SJCRH30 (cell line): ENCODE results near the gene C1orf216. TPM values are rescaled to one million over a fixed set of nuclear protein-coding genes. Genes with fewer than 3 reads are reported as not detected.
"Not testable (repeated sequence)": the region's sequence is repeated elsewhere in the genome, so short reads cannot be mapped to it uniquely, and the experiment has no call there.

Experiments
- DNase-seq, 2 experiments: peaks; one replicate each; pipeline ENCODE4 v3.0.0-alpha.2; 2015 to 2020
- H3K27ac ChIP-seq: fragments of 250-450 bp; sonication (Bioruptor Pico); 2 replicates; pipeline ENCODE4 v1.5.1; 2020; ENCODE audit warnings: mild to moderate bottlenecking, moderate library complexity
- H3K27me3 ChIP-seq: fragments of 250-450 bp; sonication (Bioruptor Pico); 2 replicates; pipeline ENCODE4 v1.5.1; 2020; ENCODE audit warnings: mild to moderate bottlenecking, moderate library complexity
- H3K36me3 ChIP-seq: fragments of 250-450 bp; sonication (Bioruptor Pico); 2 replicates; pipeline ENCODE4 v1.5.1; 2020; ENCODE audit warnings: mild to moderate bottlenecking, moderate library complexity
- H3K4me1 ChIP-seq: fragments of 250-450 bp; sonication (Bioruptor Pico); 2 replicates; pipeline ENCODE4 v1.5.1; 2020; ENCODE audit warnings: mild to moderate bottlenecking, moderate library complexity
- H3K4me3 ChIP-seq: fragments of 250-450 bp; sonication (Bioruptor Pico); 2 replicates; pipeline ENCODE4 v1.5.1; 2020; ENCODE audit warnings: mild to moderate bottlenecking, moderate library complexity
- H3K9me3 ChIP-seq: fragments of 250-450 bp; sonication (Bioruptor Pico); replicated peaks from 2 replicates; pipeline ENCODE4 v1.5.1; 2020; ENCODE audit warnings: mild to moderate bottlenecking, moderate library complexity
- total RNA-seq: library from RNA; depleted of rRNA; stranded (reverse); fragments of >200 nt; shearing (Covaris generic); gene quantifications from 2 replicates; pipeline ENCODE4 v1.2.3, GENCODE V29; 2014

The C1orf216 gene
- total RNA-seq, 1 experiment from 2014 or later = 12.5 TPM

- no peaks in the 10 kb centered on the region for H3K27me3 ChIP-seq
- H3K9me3 ChIP-seq = no peaks in the 10 kb centered on the region
- H3K4me3 ChIP-seq = no peak overlapping the region
- peaks cover 6% of the 10 kb centered on the region; the same call in 1 of the 2 replicates for H3K36me3 ChIP-seq
- peaks cover 2% of the 10 kb centered on the region; the same call in 1 of the 2 replicates for H3K4me1 ChIP-seq
- DNase-seq = peak; percentile 82 to 92
- H3K27ac ChIP-seq = no peak overlapping the region
These were observed 3.1 kb downstream of the C1orf216 start for GRCh38 chr1:35715568-35716002.

GRCh38 chr1:35714921-35715567, 3.6 kb downstream of the C1orf216 start:
- peaks cover 8% of the 10 kb centered on the region; the same call in 1 of the 2 replicates for H3K4me1 ChIP-seq
- no peak overlapping the region for H3K27ac ChIP-seq
- DNase-seq = no peak
- H3K27me3 ChIP-seq = no peaks in the 10 kb centered on the region
- H3K9me3 ChIP-seq = no peaks in the 10 kb centered on the region
- H3K4me3 ChIP-seq = no peak overlapping the region
- H3K36me3 ChIP-seq = peaks cover 6% of the 10 kb centered on the region; the same call in 1 of the 2 replicates

- H3K4me1 ChIP-seq = peaks cover 23% of the 10 kb centered on the region
- H3K27ac ChIP-seq, H3K4me3 ChIP-seq, DNase-seq, H3K36me3 ChIP-seq, H3K9me3 ChIP-seq, H3K27me3 ChIP-seq: not testable (repeated sequence)
These were observed 7.6 kb downstream of the C1orf216 start for GRCh38 chr1:35711098-35711497.

- H3K36me3 ChIP-seq = no peaks in the 10 kb centered on the region
- H3K27me3 ChIP-seq = no peaks in the 10 kb centered on the region
- H3K27ac ChIP-seq = no peak overlapping the region; the same call in 1 of the 2 replicates
- no peak for DNase-seq
- no peaks in the 10 kb centered on the region for H3K9me3 ChIP-seq
- peak overlapping the region; percentile 84 for H3K4me3 ChIP-seq
- H3K4me1 ChIP-seq = peaks cover 23% of the 10 kb centered on the region
These were observed 9.7 kb downstream of the C1orf216 start for GRCh38 chr1:35708952-35709351.

- H3K4me1 ChIP-seq = peaks cover 23% of the 10 kb centered on the region
- H3K27me3 ChIP-seq = no peaks in the 10 kb centered on the region
- peak overlapping the region; percentile 86 for H3K27ac ChIP-seq
- peak overlapping the region; percentile 84 for H3K4me3 ChIP-seq
- peak; percentile 71 to 76 for DNase-seq
- H3K36me3 ChIP-seq = no peaks in the 10 kb centered on the region
- H3K9me3 ChIP-seq = no peaks in the 10 kb centered on the region
These were observed 10.2 kb downstream of the C1orf216 start for GRCh38 chr1:35708441-35708921.

GRCh38 chr1:35707601-35708440, 10.9 kb downstream of the C1orf216 start:
- peak; percentile 91 to 92 for DNase-seq
- peak overlapping the region; percentile 86 for H3K27ac ChIP-seq

GRCh38 chr1:35706846-35707600, 11.7 kb downstream of the C1orf216 start:
- Histone ChIP-seq H3K27me3 (no peaks in the 10 kb centered on the region), H3K4me3 (peak overlapping the region; percentile 84), H3K9me3 (no peaks in the 10 kb centered on the region), H3K4me1 (peaks cover 23% of the 10 kb centered on the region), H3K27ac (peak overlapping the region; percentile 86), H3K36me3 (no peaks in the 10 kb centered on the region)
- DNase-seq = no peak

More at GRCh38 chr1:35707601-35708440, 10.9 kb downstream of the C1orf216 start:
- H3K9me3 ChIP-seq = no peaks in the 10 kb centered on the region
- H3K27me3 ChIP-seq = no peaks in the 10 kb centered on the region
- H3K36me3 ChIP-seq = no peaks in the 10 kb centered on the region
- H3K4me3 ChIP-seq = peak overlapping the region; percentile 84
- peaks cover 23% of the 10 kb centered on the region for H3K4me1 ChIP-seq

- Histone ChIP-seq H3K36me3 (no peaks in the 10 kb centered on the region), H3K4me1 (peaks cover 7% of the 10 kb centered on the region), H3K27ac (no peak overlapping the region), H3K4me3 (no peak overlapping the region), H3K9me3 (peaks cover 7% of the 10 kb centered on the region; the same call in 1 of the 2 replicates), H3K27me3 (no peaks in the 10 kb centered on the region)
- no peak for DNase-seq
These were observed 16.2 kb downstream of the C1orf216 start for GRCh38 chr1:35702508-35702907.

- H3K4me1 ChIP-seq, H3K36me3 ChIP-seq, H3K4me3 ChIP-seq, H3K27ac ChIP-seq, DNase-seq, H3K9me3 ChIP-seq, H3K27me3 ChIP-seq: not testable (repeated sequence)
These were observed 19.5 kb downstream of the C1orf216 start for GRCh38 chr1:35699152-35699551.

GRCh38 chr1:35692317-35692716, 26.4 kb downstream of the C1orf216 start:
- no peaks in the 10 kb centered on the region for H3K9me3 ChIP-seq
- DNase-seq = no peak
- no peak overlapping the region; the same call in 1 of the 2 replicates for H3K27ac ChIP-seq
- no peaks in the 10 kb centered on the region for H3K36me3 ChIP-seq
- no peak overlapping the region for H3K4me3 ChIP-seq
- H3K27me3 ChIP-seq = no peaks in the 10 kb centered on the region
- H3K4me1 ChIP-seq = peaks cover 30% of the 10 kb centered on the region

- DNase-seq = peak; percentile 45 to 59
- Histone ChIP-seq H3K36me3 (no peaks in the 10 kb centered on the region), H3K9me3 (no peaks in the 10 kb centered on the region), H3K27me3 (no peaks in the 10 kb centered on the region), H3K27ac (no peak overlapping the region), H3K4me1 (peaks cover 30% of the 10 kb centered on the region), H3K4me3 (no peak overlapping the region)
These were observed 27.0 kb downstream of the C1orf216 start for GRCh38 chr1:35691571-35692220.

- peak; percentile 69 to 81 for DNase-seq
- Histone ChIP-seq H3K36me3 (no peaks in the 10 kb centered on the region), H3K4me1 (peaks cover 30% of the 10 kb centered on the region), H3K4me3 (no peak overlapping the region), H3K27me3 (no peaks in the 10 kb centered on the region), H3K27ac (no peak overlapping the region), H3K9me3 (no peaks in the 10 kb centered on the region)
These were observed 27.6 kb downstream of the C1orf216 start for GRCh38 chr1:35691080-35691479.

GRCh38 chr1:35690103-35690502, 28.6 kb downstream of the C1orf216 start:
- not testable (repeated sequence) for H3K27me3 ChIP-seq, DNase-seq, H3K9me3 ChIP-seq, H3K27ac ChIP-seq, H3K4me3 ChIP-seq, H3K36me3 ChIP-seq
- peaks cover 30% of the 10 kb centered on the region for H3K4me1 ChIP-seq

- Histone ChIP-seq H3K27ac (no peak overlapping the region), H3K9me3 (no peaks in the 10 kb centered on the region), H3K27me3 (peaks cover 14% of the 10 kb centered on the region), H3K36me3 (no peaks in the 10 kb centered on the region), H3K4me1 (peaks cover 30% of the 10 kb centered on the region), H3K4me3 (no peak overlapping the region)
- DNase-seq = peak; percentile 82 to 90
These were observed 30.5 kb downstream of the C1orf216 start for GRCh38 chr1:35688161-35688560.
